ENCODE data around the gene CDK15.

DNA sequence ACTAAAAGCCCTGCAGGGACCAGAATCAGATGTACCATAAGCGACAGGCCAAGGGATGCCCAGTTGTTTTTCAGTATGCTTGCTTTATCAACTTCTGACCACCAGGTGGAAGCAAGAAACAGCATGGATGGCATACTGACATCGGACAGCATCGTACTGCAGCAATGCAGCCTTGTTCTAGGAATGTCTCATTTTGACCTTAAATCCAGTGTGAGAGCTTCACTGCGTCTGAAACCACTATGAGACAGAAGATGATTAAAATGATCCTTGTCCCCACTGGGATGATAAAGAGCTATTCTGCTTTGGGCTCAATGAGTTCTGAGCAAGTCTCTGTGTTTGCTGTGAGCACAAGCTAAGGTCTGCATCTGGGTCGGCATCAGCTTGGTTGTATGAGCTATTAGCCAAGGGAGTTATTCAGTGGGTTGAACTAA is 54.3 kb downstream of the CDK15 start:
- TF ChIP-seq, protein P1, sequence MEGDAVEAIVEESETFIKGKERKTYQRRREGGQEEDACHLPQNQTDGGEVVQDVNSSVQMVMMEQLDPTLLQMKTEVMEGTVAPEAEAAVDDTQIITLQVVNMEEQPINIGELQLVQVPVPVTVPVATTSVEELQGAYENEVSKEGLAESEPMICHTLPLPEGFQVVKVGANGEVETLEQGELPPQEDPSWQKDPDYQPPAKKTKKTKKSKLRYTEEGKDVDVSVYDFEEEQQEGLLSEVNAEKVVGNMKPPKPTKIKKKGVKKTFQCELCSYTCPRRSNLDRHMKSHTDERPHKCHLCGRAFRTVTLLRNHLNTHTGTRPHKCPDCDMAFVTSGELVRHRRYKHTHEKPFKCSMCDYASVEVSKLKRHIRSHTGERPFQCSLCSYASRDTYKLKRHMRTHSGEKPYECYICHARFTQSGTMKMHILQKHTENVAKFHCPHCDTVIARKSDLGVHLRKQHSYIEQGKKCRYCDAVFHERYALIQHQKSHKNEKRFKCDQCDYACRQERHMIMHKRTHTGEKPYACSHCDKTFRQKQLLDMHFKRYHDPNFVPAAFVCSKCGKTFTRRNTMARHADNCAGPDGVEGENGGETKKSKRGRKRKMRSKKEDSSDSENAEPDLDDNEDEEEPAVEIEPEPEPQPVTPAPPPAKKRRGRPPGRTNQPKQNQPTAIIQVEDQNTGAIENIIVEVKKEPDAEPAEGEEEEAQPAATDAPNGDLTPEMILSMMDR (conservative IDR thresholded peaks at IDR 0.05) = peak; percentile 86
- TF ChIP-seq EZH2 (IDR thresholded peaks at IDR 0.05; ENCODE audit: low read depth) = no peak

Data from PC-9 (cell line).